GM12891 (cell line): ENCODE measurements around the gene B4GALT3.

Experiments
- PAX5 ChIP-seq: IDR thresholded peaks from 2 replicates; pipeline ENCODE4 v1.6.1; 2011; ENCODE audit warnings: low read length, moderate library complexity, mild to moderate bottlenecking; ENCODE audit not compliant: insufficient read depth, severe bottlenecking
- POLR2A ChIP-seq: IDR thresholded peaks from 2 replicates; pipeline ENCODE4 v1.6.1; 2011; ENCODE audit warnings: low read depth, low read length, control low read depth
- POLR2AphosphoS5 ChIP-seq: IDR thresholded peaks from 2 replicates; pipeline ENCODE4 v1.6.1; 2011; ENCODE audit warnings: low read depth, low read length, control low read depth
- SPI1 ChIP-seq: IDR thresholded peaks from 2 replicates; pipeline ENCODE4 v1.6.1; 2011; ENCODE audit warnings: low read depth, low read length, control low read depth
- TAF1 ChIP-seq: IDR thresholded peaks from 2 replicates; pipeline ENCODE4 v1.6.1; 2011; ENCODE audit warnings: low read depth, low read length, control low read depth

DNA sequence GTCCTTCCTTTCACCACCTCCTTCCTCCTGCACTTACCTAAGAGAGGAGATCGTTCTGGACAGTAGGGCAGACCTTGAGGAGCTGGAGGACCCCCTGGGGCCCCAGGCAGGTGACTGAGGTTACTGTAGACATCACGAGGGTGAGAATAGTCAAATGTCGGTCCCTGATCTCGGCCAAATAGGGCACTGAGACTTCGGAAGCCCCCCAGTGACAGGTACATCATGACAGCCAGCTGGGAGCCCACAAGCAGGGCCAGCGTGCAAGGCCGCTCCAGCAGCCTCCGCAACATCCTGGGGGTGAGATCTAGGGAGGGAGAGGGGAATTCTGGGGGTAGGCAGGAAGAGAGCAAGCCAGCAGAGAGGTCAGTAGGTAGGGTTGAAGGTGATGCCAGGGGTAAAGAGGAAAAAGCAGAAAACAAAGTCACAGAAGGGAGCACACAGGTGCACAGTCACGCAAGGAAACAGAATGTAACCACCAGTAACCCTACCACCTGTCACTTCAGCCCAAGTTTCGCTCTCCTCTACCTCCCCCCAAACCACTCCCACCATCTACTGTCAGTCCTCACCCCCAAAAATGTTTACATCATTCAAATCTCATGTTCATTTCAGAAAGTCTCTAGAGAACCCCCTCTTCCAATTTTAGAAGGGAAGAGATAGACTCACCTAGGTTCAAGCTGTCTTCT lies 1.4 kb downstream of the B4GALT3 start:
- no peak for TF ChIP-seq POLR2AphosphoS5
- no peak for TF ChIP-seq POLR2A
- no peak for TF ChIP-seq TAF1
- no peak for TF ChIP-seq SPI1
- TF ChIP-seq PAX5 = no peak
